Measurements from ENCODE around the gene SPATA16. TPM values are rescaled to one million over a fixed set of nuclear protein-coding genes. Genes with fewer than 3 reads are reported as not detected.
"Not testable (repeated sequence)": the region's sequence is repeated elsewhere in the genome, so short reads cannot be mapped to it uniquely, and the experiment has no call there.

Gene SPATA16
- polyA plus RNA-seq, 1 donor from 2014 or later = not detected

DNA sequence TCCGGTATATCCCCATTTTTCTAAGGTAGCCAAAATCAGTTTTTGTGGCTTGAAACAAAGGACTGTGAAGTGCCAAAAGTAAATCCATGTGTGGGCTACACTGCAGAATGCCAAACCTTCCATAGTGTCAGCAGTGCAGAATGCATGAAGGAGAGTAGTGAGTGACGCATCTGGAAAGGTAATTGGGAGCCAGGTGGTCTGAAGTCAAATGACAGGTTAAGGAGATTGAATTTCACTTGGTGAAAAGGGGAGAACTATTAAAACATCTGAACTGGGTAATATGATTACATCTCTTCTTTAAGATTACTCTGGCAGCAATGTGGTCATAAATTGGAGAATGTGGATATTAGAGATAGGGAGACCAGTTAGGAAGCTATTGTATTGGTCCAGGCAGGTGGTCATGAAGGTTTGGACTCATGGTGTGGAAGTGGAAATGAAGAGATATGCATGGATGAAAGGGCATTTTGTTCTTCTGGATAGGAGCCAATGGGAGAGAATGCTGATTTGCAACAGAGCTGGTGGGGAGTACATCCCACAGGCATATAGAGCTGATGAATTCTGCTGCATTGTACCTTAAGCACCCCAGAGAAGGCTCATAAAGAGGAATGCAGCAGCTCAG lies 272.3 kb downstream of the SPATA16 start:
- no peak overlapping the region for H3K4me3 ChIP-seq (ENCODE audit: low read length)
- H4K20me1 ChIP-seq (ENCODE audit: insufficient read depth) = no peaks in the 10 kb centered on the region
- no peaks in the 10 kb centered on the region for H3K27me3 ChIP-seq (ENCODE audit: insufficient read depth, low read depth, low read length)
- H3K9me2 ChIP-seq (ENCODE audit: insufficient read depth, low read length) = no peaks in the 10 kb centered on the region
- H3K36me3 ChIP-seq (ENCODE audit: insufficient read depth, low read length) = no peaks in the 10 kb centered on the region
- TF ChIP-seq TAF1 (IDR thresholded peaks at IDR 0.05; ENCODE audit: low read depth) (no peak), SMC3 (conservative IDR thresholded peaks at IDR 0.05; ENCODE audit: poor library complexity) (no peak), EP300 (conservative IDR thresholded peaks at IDR 0.05; ENCODE audit: poor library complexity, severe bottlenecking) (no peak), RAD21 (conservative IDR thresholded peaks at IDR 0.05) (no peak), POLR2AphosphoS5 (IDR thresholded peaks at IDR 0.05) (no peak), MXI1 (conservative IDR thresholded peaks at IDR 0.05; ENCODE audit: poor library complexity, severe bottlenecking) (no peak), CTCF (IDR thresholded peaks at IDR 0.05; ENCODE audit: poor library complexity, severe bottlenecking) (no peak)
- TF ChIP-seq, protein P1, sequence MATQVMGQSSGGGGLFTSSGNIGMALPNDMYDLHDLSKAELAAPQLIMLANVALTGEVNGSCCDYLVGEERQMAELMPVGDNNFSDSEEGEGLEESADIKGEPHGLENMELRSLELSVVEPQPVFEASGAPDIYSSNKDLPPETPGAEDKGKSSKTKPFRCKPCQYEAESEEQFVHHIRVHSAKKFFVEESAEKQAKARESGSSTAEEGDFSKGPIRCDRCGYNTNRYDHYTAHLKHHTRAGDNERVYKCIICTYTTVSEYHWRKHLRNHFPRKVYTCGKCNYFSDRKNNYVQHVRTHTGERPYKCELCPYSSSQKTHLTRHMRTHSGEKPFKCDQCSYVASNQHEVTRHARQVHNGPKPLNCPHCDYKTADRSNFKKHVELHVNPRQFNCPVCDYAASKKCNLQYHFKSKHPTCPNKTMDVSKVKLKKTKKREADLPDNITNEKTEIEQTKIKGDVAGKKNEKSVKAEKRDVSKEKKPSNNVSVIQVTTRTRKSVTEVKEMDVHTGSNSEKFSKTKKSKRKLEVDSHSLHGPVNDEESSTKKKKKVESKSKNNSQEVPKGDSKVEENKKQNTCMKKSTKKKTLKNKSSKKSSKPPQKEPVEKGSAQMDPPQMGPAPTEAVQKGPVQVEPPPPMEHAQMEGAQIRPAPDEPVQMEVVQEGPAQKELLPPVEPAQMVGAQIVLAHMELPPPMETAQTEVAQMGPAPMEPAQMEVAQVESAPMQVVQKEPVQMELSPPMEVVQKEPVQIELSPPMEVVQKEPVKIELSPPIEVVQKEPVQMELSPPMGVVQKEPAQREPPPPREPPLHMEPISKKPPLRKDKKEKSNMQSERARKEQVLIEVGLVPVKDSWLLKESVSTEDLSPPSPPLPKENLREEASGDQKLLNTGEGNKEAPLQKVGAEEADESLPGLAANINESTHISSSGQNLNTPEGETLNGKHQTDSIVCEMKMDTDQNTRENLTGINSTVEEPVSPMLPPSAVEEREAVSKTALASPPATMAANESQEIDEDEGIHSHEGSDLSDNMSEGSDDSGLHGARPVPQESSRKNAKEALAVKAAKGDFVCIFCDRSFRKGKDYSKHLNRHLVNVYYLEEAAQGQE (IDR thresholded peaks at IDR 0.05; ENCODE audit: borderline replicate concordance) = no peak
- no peak overlapping the region for H2AFZ ChIP-seq (ENCODE audit: low read depth, low read length)
- H3K79me2 ChIP-seq (replicated peaks; ENCODE audit: insufficient read depth, low read length) = no peaks in the 10 kb centered on the region
- no peak overlapping the region for H3K4me2 ChIP-seq (ENCODE audit: low read length)
- H3K9me3 ChIP-seq (ENCODE audit: low read length) = no peaks in the 10 kb centered on the region
- H3K27ac ChIP-seq (ENCODE audit: low read length) = no peak overlapping the region
- no peak overlapping the region for H3K9ac ChIP-seq (ENCODE audit: low read length)
- no peaks in the 10 kb centered on the region for H3F3A ChIP-seq (ENCODE audit: insufficient read depth, low read length, poor library complexity, severe bottlenecking)

GRCh38 chr3:172866726-172867350 lies 274.2 kb downstream of the SPATA16 start:
- H3K9ac ChIP-seq (ENCODE audit: low read length); H3K9me3 ChIP-seq (ENCODE audit: low read length); H4K20me1 ChIP-seq (ENCODE audit: insufficient read depth): not testable (repeated sequence)

DNA sequence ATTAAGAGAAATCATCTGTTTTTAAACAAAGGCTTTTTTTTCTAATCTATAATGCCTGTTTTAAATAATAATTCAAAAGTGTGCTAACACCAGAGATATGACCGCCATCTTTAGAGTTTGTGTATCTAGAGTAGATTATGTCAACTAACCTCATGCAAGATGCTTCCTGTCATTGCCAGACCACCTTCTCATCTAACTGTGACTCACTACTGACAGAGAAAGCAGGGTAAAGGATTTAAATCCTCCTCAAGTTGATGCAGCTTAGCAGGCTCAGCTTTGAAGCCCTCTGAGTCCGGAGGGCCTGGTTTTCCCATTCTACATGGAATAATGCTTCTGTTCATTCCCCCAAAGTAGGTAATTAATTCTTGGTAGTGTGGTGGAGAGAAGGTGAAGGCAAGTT lies 282.0 kb downstream of the SPATA16 start:
- TF ChIP-seq EZH2 (IDR thresholded peaks at IDR 0.05; ENCODE audit: borderline replicate concordance, insufficient read depth, low read length, poor library complexity, severe bottlenecking) (no peak), RAD21 (conservative IDR thresholded peaks at IDR 0.05) (no peak), EP300 (conservative IDR thresholded peaks at IDR 0.05; ENCODE audit: poor library complexity, severe bottlenecking) (no peak), TAF1 (IDR thresholded peaks at IDR 0.05; ENCODE audit: low read depth) (no peak), MXI1 (conservative IDR thresholded peaks at IDR 0.05; ENCODE audit: poor library complexity, severe bottlenecking) (no peak), SMC3 (conservative IDR thresholded peaks at IDR 0.05; ENCODE audit: poor library complexity) (no peak), CTCF (IDR thresholded peaks at IDR 0.05; ENCODE audit: poor library complexity, severe bottlenecking) (no peak), POLR2AphosphoS5 (IDR thresholded peaks at IDR 0.05) (no peak)
- TF ChIP-seq, protein P1 (IDR thresholded peaks at IDR 0.05; ENCODE audit: borderline replicate concordance) = no peak
- H3K9me2 ChIP-seq (ENCODE audit: insufficient read depth, low read length) = no peaks in the 10 kb centered on the region
- no peak overlapping the region for H3K27ac ChIP-seq (ENCODE audit: low read length)
- no peak overlapping the region for H2AFZ ChIP-seq (ENCODE audit: low read depth, low read length)
- H3K79me2 ChIP-seq (replicated peaks; ENCODE audit: insufficient read depth, low read length) = no peaks in the 10 kb centered on the region
- no peaks in the 10 kb centered on the region for H3F3A ChIP-seq (ENCODE audit: insufficient read depth, low read length, poor library complexity, severe bottlenecking)
- no peak overlapping the region for H3K4me3 ChIP-seq (ENCODE audit: low read length)
- H3K36me3 ChIP-seq (ENCODE audit: insufficient read depth, low read length) = no peaks in the 10 kb centered on the region
- no peaks in the 10 kb centered on the region for H3K27me3 ChIP-seq (ENCODE audit: insufficient read depth, low read depth, low read length)
- H4K20me1 ChIP-seq (ENCODE audit: insufficient read depth) = no peaks in the 10 kb centered on the region
- H3K9me3 ChIP-seq (ENCODE audit: low read length) = no peaks in the 10 kb centered on the region
- H3K4me2 ChIP-seq (ENCODE audit: low read length) = no peak overlapping the region
- H3K9ac ChIP-seq (ENCODE audit: low read length) = no peak overlapping the region

More at GRCh38 chr3:172866726-172867350, 274.2 kb downstream of the SPATA16 start:
- H3F3A ChIP-seq (ENCODE audit: insufficient read depth, low read length, poor library complexity, severe bottlenecking); H2AFZ ChIP-seq (ENCODE audit: low read depth, low read length); H3K27me3 ChIP-seq (ENCODE audit: insufficient read depth, low read depth, low read length); H3K36me3 ChIP-seq (ENCODE audit: insufficient read depth, low read length); H3K4me3 ChIP-seq (ENCODE audit: low read length); H3K27ac ChIP-seq (ENCODE audit: low read length); H3K4me2 ChIP-seq (ENCODE audit: low read length); H3K9me2 ChIP-seq (ENCODE audit: insufficient read depth, low read length); H3K79me2 ChIP-seq (replicated peaks; ENCODE audit: insufficient read depth, low read length): not testable (repeated sequence)

All from neural cell (in vitro differentiated cells).